Trophoblast cell (in vitro differentiated cells and primary cell): ENCODE results near the gene PPL.

Experiments
- DNase-seq, 2 donors: peaks; one replicate each; pipeline ENCODE4 v3.0.0-alpha.2; 2016
- H2AFZ ChIP-seq: 2 replicates; pipeline ENCODE4 v1.6.1; 2013; ENCODE audit warnings: low read length, moderate library complexity, mild to moderate bottlenecking; ENCODE audit not compliant: insufficient read depth, poor library complexity
- H2AK5ac ChIP-seq: 2 replicates; pipeline ENCODE4 v1.6.1; 2013; ENCODE audit warnings: mild to moderate bottlenecking, low read length
- H2BK120ac ChIP-seq: 2 replicates; pipeline ENCODE4 v1.6.1; 2013; ENCODE audit warnings: low read length, mild to moderate bottlenecking, moderate library complexity; ENCODE audit not compliant: insufficient read depth, poor library complexity
- H2BK12ac ChIP-seq: 2 replicates; pipeline ENCODE4 v1.6.1; 2013; ENCODE audit warnings: mild to moderate bottlenecking, low read length, moderate library complexity
- H2BK5ac ChIP-seq: 2 replicates; pipeline ENCODE4 v1.6.1; 2013; ENCODE audit warnings: low read length, low read depth, moderate library complexity, mild to moderate bottlenecking; ENCODE audit not compliant: poor library complexity
- H3K14ac ChIP-seq: 2 replicates; pipeline ENCODE4 v1.6.1; 2013; ENCODE audit warnings: mild to moderate bottlenecking, low read length
- H3K18ac ChIP-seq: 2 replicates; pipeline ENCODE4 v1.6.1; 2013; ENCODE audit warnings: mild to moderate bottlenecking, low read length
- H3K23ac ChIP-seq: 2 replicates; pipeline ENCODE4 v1.6.1; 2013; ENCODE audit warnings: low read length
- H3K27ac ChIP-seq: 2 replicates; pipeline ENCODE4 v1.5.1; 2013; ENCODE audit warnings: low read depth, mild to moderate bottlenecking, inconsistent platforms, low read length, moderate library complexity
- H3K27me3 ChIP-seq: 2 replicates; pipeline ENCODE4 v1.6.1; 2013; ENCODE audit warnings: inconsistent platforms, mild to moderate bottlenecking, low read length, moderate library complexity; ENCODE audit not compliant: insufficient read depth
- H3K36me3 ChIP-seq, 2 experiments: 1 replicate in 1 of 2; 2 replicates in 1 of 2; pipeline ENCODE4 v1.6.1; 2013; ENCODE audit warnings: low read length in 2 of 2, mild to moderate bottlenecking in 2 of 2, moderate library complexity in 1 of 2; ENCODE audit not compliant: insufficient read depth in 2 of 2, control insufficient read depth in 1 of 2
- H3K4ac ChIP-seq: 2 replicates; pipeline ENCODE4 v1.6.1; 2013; ENCODE audit warnings: low read depth, mild to moderate bottlenecking, low read length, moderate library complexity
- H3K4me1 ChIP-seq, 2 experiments: 1 replicate in 1 of 2; 2 replicates in 1 of 2; pipeline ENCODE4 v1.6.1; 2013; ENCODE audit warnings: low read length in 2 of 2, mild to moderate bottlenecking in 2 of 2, moderate library complexity in 1 of 2; ENCODE audit not compliant: insufficient read depth in 2 of 2, control insufficient read depth in 1 of 2
- H3K4me2 ChIP-seq: 2 replicates; pipeline ENCODE4 v1.6.1; 2013; ENCODE audit warnings: inconsistent platforms, mild to moderate bottlenecking, low read length, moderate library complexity
- H3K4me3 ChIP-seq: 2 replicates; pipeline ENCODE4 v1.5.1; 2013; ENCODE audit warnings: mild to moderate bottlenecking, low read depth, low read length, inconsistent platforms
- H3K79me1 ChIP-seq: one replicate; pipeline ENCODE4 v1.6.1; 2013; ENCODE audit warnings: low read length
- H3K79me2 ChIP-seq: 2 replicates; pipeline ENCODE4 v1.6.1; 2013; ENCODE audit warnings: low read length, mild to moderate bottlenecking; ENCODE audit not compliant: control insufficient read depth, insufficient read depth, poor library complexity
- H3K9ac ChIP-seq: 2 replicates; pipeline ENCODE4 v1.6.1; 2013; ENCODE audit warnings: mild to moderate bottlenecking, low read length
- H3K9me3 ChIP-seq: 2 replicates; pipeline ENCODE4 v1.6.1; 2013; ENCODE audit warnings: low read depth, mild to moderate bottlenecking, control low read depth, inconsistent platforms, low read length; ENCODE audit not compliant: insufficient read depth
- H4K12ac ChIP-seq: 2 replicates; pipeline ENCODE4 v1.6.1; 2013; ENCODE audit warnings: low read depth, mild to moderate bottlenecking, low read length, moderate library complexity
- H4K8ac ChIP-seq: 2 replicates; pipeline ENCODE4 v1.6.1; 2013; ENCODE audit warnings: low read depth, mild to moderate bottlenecking, low read length, moderate library complexity
- H4K91ac ChIP-seq: one replicate; pipeline ENCODE4 v1.6.1; 2013; ENCODE audit warnings: low read depth, mild to moderate bottlenecking, low read length, moderate library complexity
- WGBS: extraction: QIAGEN DNeasy Blood & Tissue Kit; methylation state at CpG from one replicate; pipeline ENCODE4 v1.1.7; 2013; ENCODE audit warnings: missing lambda C conversion rate; ENCODE audit not compliant: insufficient read length, insufficient coverage; ENCODE audit errors: extremely low coverage; 5-methylcytosine and 5-hydroxymethylcytosine counted together

PPL gene

GRCh38 chr16:4976079-4976478 is 39.1 kb upstream of the PPL start:
- H2BK12ac ChIP-seq = no peak overlapping the region
- H2BK5ac ChIP-seq = no peak overlapping the region
- H4K91ac ChIP-seq = no peak overlapping the region
- no peak overlapping the region for H3K18ac ChIP-seq
- no peak overlapping the region for H2AFZ ChIP-seq
- no peak overlapping the region for H4K12ac ChIP-seq
- H2AK5ac ChIP-seq = no peak overlapping the region
- H3K27ac ChIP-seq = no peak overlapping the region
- peaks cover 2% of the 10 kb centered on the region for H3K9me3 ChIP-seq
- H3K23ac ChIP-seq = no peak overlapping the region
- no peak overlapping the region for H3K4me2 ChIP-seq
- no peak for DNase-seq
- no peak overlapping the region for H3K4me3 ChIP-seq
- no peaks in the 10 kb centered on the region for H3K79me1 ChIP-seq
- WGBS = no CpG with 5 or more reads among the region's 2 CpGs
- no peaks in the 10 kb centered on the region for H3K79me2 ChIP-seq
- no peak overlapping the region for H3K4ac ChIP-seq
- no peak overlapping the region for H3K9ac ChIP-seq
- H4K8ac ChIP-seq = no peak overlapping the region
- no peaks in the 10 kb centered on the region for H3K36me3 ChIP-seq
- H3K4me1 ChIP-seq = no peaks in the 10 kb centered on the region
- no peaks in the 10 kb centered on the region for H3K27me3 ChIP-seq
- no peak overlapping the region for H2BK120ac ChIP-seq
- no peak overlapping the region for H3K14ac ChIP-seq

GRCh38 chr16:4972938-4973587 is 36.1 kb upstream of the PPL start:
- H3K27ac ChIP-seq = no peak overlapping the region
- H2AFZ ChIP-seq = no peak overlapping the region
- no peak overlapping the region for H3K14ac ChIP-seq
- no peak overlapping the region for H2BK120ac ChIP-seq
- no peak overlapping the region for H3K4me3 ChIP-seq
- no peak overlapping the region for H4K12ac ChIP-seq
- no peak overlapping the region for H3K23ac ChIP-seq
- H3K4me2 ChIP-seq = no peak overlapping the region
- H3K4ac ChIP-seq = no peak overlapping the region
- H2AK5ac ChIP-seq = no peak overlapping the region
- no peaks in the 10 kb centered on the region for H3K79me2 ChIP-seq
- no peaks in the 10 kb centered on the region for H3K36me3 ChIP-seq
- H4K91ac ChIP-seq = no peak overlapping the region
- no peak overlapping the region for H2BK5ac ChIP-seq
- H2BK12ac ChIP-seq = no peak overlapping the region
- H3K79me1 ChIP-seq = no peaks in the 10 kb centered on the region
- no CpG with 5 or more reads among the region's 8 CpGs for WGBS
- DNase-seq = no peak
- H3K18ac ChIP-seq = no peak overlapping the region
- H3K9me3 ChIP-seq = no peaks in the 10 kb centered on the region
- H3K27me3 ChIP-seq = no peaks in the 10 kb centered on the region
- peaks cover 0 to 4% of the 10 kb centered on the region in 2 experiments for H3K4me1 ChIP-seq
- no peak overlapping the region for H4K8ac ChIP-seq
- no peak overlapping the region for H3K9ac ChIP-seq

GRCh38 chr16:4970010-4970409 is 33.1 kb upstream of the PPL start:
- Histone ChIP-seq H3K27ac (no peak overlapping the region), H4K91ac (no peak overlapping the region), H2AFZ (no peak overlapping the region), H2BK120ac (no peak overlapping the region), H3K14ac (no peak overlapping the region), H3K79me2 (no peaks in the 10 kb centered on the region), H4K12ac (no peak overlapping the region), H4K8ac (no peak overlapping the region), H3K79me1 (no peaks in the 10 kb centered on the region), H3K9ac (no peak overlapping the region), H2AK5ac (no peak overlapping the region), H2BK12ac (no peak overlapping the region), H3K36me3 (no peaks in the 10 kb centered on the region), H3K4me3 (no peak overlapping the region), H2BK5ac (no peak overlapping the region), H3K4me2 (no peak overlapping the region), H3K4me1 (peaks cover 0 to 4% of the 10 kb centered on the region in 2 experiments), H3K9me3 (no peaks in the 10 kb centered on the region), H3K18ac (no peak overlapping the region), H3K4ac (no peak overlapping the region), H3K23ac (no peak overlapping the region), H3K27me3 (no peaks in the 10 kb centered on the region)
- DNase-seq = peak in 1 of 2 donors; percentile 35
- WGBS = no CpG with 5 or more reads among the region's 3 CpGs

GRCh38 chr16:4968879-4969483 is 32.0 kb upstream of the PPL start:
- Histone ChIP-seq H3K4me3 (no peak overlapping the region), H2BK12ac (no peak overlapping the region), H2BK120ac (no peak overlapping the region), H3K27me3 (no peaks in the 10 kb centered on the region), H3K4ac (no peak overlapping the region), H2AFZ (no peak overlapping the region), H3K18ac (no peak overlapping the region), H3K79me1 (no peaks in the 10 kb centered on the region), H3K27ac (no peak overlapping the region), H3K9ac (no peak overlapping the region), H3K9me3 (no peaks in the 10 kb centered on the region), H3K14ac (no peak overlapping the region), H2BK5ac (no peak overlapping the region), H2AK5ac (no peak overlapping the region), H3K79me2 (no peaks in the 10 kb centered on the region), H3K23ac (no peak overlapping the region), H3K36me3 (no peaks in the 10 kb centered on the region), H4K12ac (no peak overlapping the region), H3K4me2 (no peak overlapping the region), H3K4me1 (peaks cover 0 to 4% of the 10 kb centered on the region in 2 experiments), H4K91ac (no peak overlapping the region), H4K8ac (no peak overlapping the region)
- WGBS = no CpG with 5 or more reads among the region's 13 CpGs
- DNase-seq = peak in 1 of 2 donors; percentile 23
